Activated T-helper 1 cell treated with anti-CD3 and anti-CD28 coated beads, Interleukin-12 subunit alpha, Interleukin-12 subunit beta, Interleukin-2, Interleukin-4 antibody, amounts not matched to agents 30 ng/mL and 10 ng/mL and 1 ng/mL, durations not matched to agents 14 hours and 24 hours and 36 hours (primary cell): ENCODE measurements around the gene INPP5A. TPM values are rescaled to one million over a fixed set of nuclear protein-coding genes. Genes with fewer than 3 reads are reported as not detected.
A peak's percentile ranks its signal among the peaks of the same experiment; 100 is the strongest.

Experiments used
- DNase-seq: peaks from one replicate; pipeline ENCODE4 v3.0.0; 2021; ENCODE audit warnings: low spot score
- H3K27ac Mint-ChIP-seq: one replicate; pipeline ENCODE4 v1.8.0; 2021; ENCODE audit warnings: mild to moderate bottlenecking, mixed read lengths
- H3K27me3 Mint-ChIP-seq: one replicate; pipeline ENCODE4 v1.8.0; 2022; ENCODE audit warnings: mild to moderate bottlenecking, moderate library complexity, mixed read lengths; ENCODE audit not compliant: insufficient read depth
- H3K36me3 Mint-ChIP-seq: one replicate; pipeline ENCODE4 v1.8.0; 2021; ENCODE audit warnings: low read depth, mixed read lengths
- H3K4me1 Mint-ChIP-seq: one replicate; pipeline ENCODE4 v1.8.0; 2021; ENCODE audit warnings: low read depth, mixed read lengths
- H3K4me3 Mint-ChIP-seq: one replicate; pipeline ENCODE4 v1.8.0; 2021; ENCODE audit warnings: mild to moderate bottlenecking, moderate library complexity, mixed read lengths
- H3K9me3 Mint-ChIP-seq: one replicate; pipeline ENCODE4 v1.8.0; 2021; ENCODE audit warnings: mixed read lengths
- intact Hi-C: fragments of 100-400 bp; cut with micrococcal nuclease; formaldehyde crosslinking; loops from one replicate; pipeline ENCODE4 v1.15.1; 2024
- total RNA-seq: library from RNA; stranded (reverse); gene quantifications from 2 replicates; pipeline ENCODE4 v1.2.3, GENCODE V29; 2022

The INPP5A gene
- total RNA-seq, 1 donor from 2014 or later = 13.4 TPM

- no peak for DNase-seq
- H3K27ac Mint-ChIP-seq = no peak overlapping the region
- no peaks in the 10 kb centered on the region for H3K4me1 Mint-ChIP-seq
- H3K36me3 Mint-ChIP-seq = no peaks in the 10 kb centered on the region
- no peaks in the 10 kb centered on the region for H3K9me3 Mint-ChIP-seq
- H3K4me3 Mint-ChIP-seq = no peak overlapping the region
- intact Hi-C loops = no loop called here
- H3K27me3 Mint-ChIP-seq = no peaks in the 10 kb centered on the region
Observed at GRCh38 chr10:132648072-132648850, 110.7 kb downstream of the INPP5A start.

- no peaks in the 10 kb centered on the region for H3K27me3 Mint-ChIP-seq
- no peak for DNase-seq
- no peak overlapping the region for H3K4me3 Mint-ChIP-seq
- no peaks in the 10 kb centered on the region for H3K9me3 Mint-ChIP-seq
- no peaks in the 10 kb centered on the region for H3K4me1 Mint-ChIP-seq
- intact Hi-C loops = no loop called here
- peak overlapping the region; percentile 19 for H3K27ac Mint-ChIP-seq
- no peaks in the 10 kb centered on the region for H3K36me3 Mint-ChIP-seq
Observed at GRCh38 chr10:132648851-132649528, 111.4 kb downstream of the INPP5A start.

- Mint-ChIP-seq H3K9me3 (no peaks in the 10 kb centered on the region), H3K27me3 (no peaks in the 10 kb centered on the region), H3K27ac (no peak overlapping the region), H3K36me3 (peaks cover 1% of the 10 kb centered on the region), H3K4me1 (no peaks in the 10 kb centered on the region), H3K4me3 (no peak overlapping the region)
- DNase-seq = no peak
- intact Hi-C loops = loop anchor here (10.0 kb wide), 1 partner anchor 145 kb away; no protein-coding TSS in a partner anchor
Observed at GRCh38 chr10:132649651-132650360, 112.2 kb downstream of the INPP5A start.

GRCh38 chr10:132650611-132651250, 113.1 kb downstream of the INPP5A start:
- Mint-ChIP-seq H3K27ac (no peak overlapping the region), H3K4me1 (no peaks in the 10 kb centered on the region), H3K27me3 (no peaks in the 10 kb centered on the region), H3K4me3 (no peak overlapping the region), H3K9me3 (no peaks in the 10 kb centered on the region), H3K36me3 (peaks cover 1% of the 10 kb centered on the region)
- DNase-seq = no peak
- intact Hi-C loops = loop anchor here (10.0 kb wide), 1 partner anchor 144 kb away; no protein-coding TSS in a partner anchor

- no peak overlapping the region for H3K27ac Mint-ChIP-seq
- H3K36me3 Mint-ChIP-seq = peaks cover 1% of the 10 kb centered on the region
- H3K27me3 Mint-ChIP-seq = no peaks in the 10 kb centered on the region
- DNase-seq = no peak
- no peak overlapping the region for H3K4me3 Mint-ChIP-seq
- no peaks in the 10 kb centered on the region for H3K4me1 Mint-ChIP-seq
- intact Hi-C loops = loop anchor here (10.0 kb wide), 1 partner anchor 143 kb away; no protein-coding TSS in a partner anchor
- no peaks in the 10 kb centered on the region for H3K9me3 Mint-ChIP-seq
Observed at GRCh38 chr10:132651511-132652029, 114.0 kb downstream of the INPP5A start.

GRCh38 chr10:132652446-132652845, 114.9 kb downstream of the INPP5A start:
- intact Hi-C loops = loop anchor here (10.0 kb wide), 1 partner anchor 142 kb away; no protein-coding TSS in a partner anchor
- Mint-ChIP-seq H3K27ac (no peak overlapping the region), H3K27me3 (no peaks in the 10 kb centered on the region), H3K36me3 (peaks cover 1% of the 10 kb centered on the region), H3K4me3 (no peak overlapping the region), H3K4me1 (no peaks in the 10 kb centered on the region), H3K9me3 (no peaks in the 10 kb centered on the region)
- no peak for DNase-seq

- intact Hi-C loops = loop anchor here (10.0 kb wide), 1 partner anchor 142 kb away; no protein-coding TSS in a partner anchor
- no peak overlapping the region for H3K27ac Mint-ChIP-seq
Observed at GRCh38 chr10:132652936-132653590, 115.5 kb downstream of the INPP5A start.

GRCh38 chr10:132653721-132654120, 116.1 kb downstream of the INPP5A start:
- Mint-ChIP-seq H3K27me3 (no peaks in the 10 kb centered on the region), H3K4me1 (no peaks in the 10 kb centered on the region), H3K4me3 (no peak overlapping the region), H3K27ac (no peak overlapping the region), H3K36me3 (peaks cover 1% of the 10 kb centered on the region), H3K9me3 (no peaks in the 10 kb centered on the region)
- no peak for DNase-seq
- intact Hi-C loops = loop anchor here (10.0 kb wide), 1 partner anchor 141 kb away; no protein-coding TSS in a partner anchor

More at GRCh38 chr10:132652936-132653590, 115.5 kb downstream of the INPP5A start:
- no peaks in the 10 kb centered on the region for H3K9me3 Mint-ChIP-seq
- DNase-seq = no peak
- H3K4me1 Mint-ChIP-seq = no peaks in the 10 kb centered on the region
- H3K4me3 Mint-ChIP-seq = no peak overlapping the region
- H3K36me3 Mint-ChIP-seq = peaks cover 1% of the 10 kb centered on the region
- no peaks in the 10 kb centered on the region for H3K27me3 Mint-ChIP-seq

- Mint-ChIP-seq H3K36me3 (peaks cover 1% of the 10 kb centered on the region), H3K9me3 (no peaks in the 10 kb centered on the region), H3K4me3 (no peak overlapping the region), H3K27me3 (no peaks in the 10 kb centered on the region), H3K4me1 (no peaks in the 10 kb centered on the region), H3K27ac (no peak overlapping the region)
- intact Hi-C loops = loop anchor here (10.0 kb wide), 1 partner anchor 141 kb away; no protein-coding TSS in a partner anchor
- DNase-seq = no peak
Observed at GRCh38 chr10:132654121-132654571, 116.6 kb downstream of the INPP5A start.

- H3K9me3 Mint-ChIP-seq = no peaks in the 10 kb centered on the region
- H3K27me3 Mint-ChIP-seq = no peaks in the 10 kb centered on the region
- peaks cover 1% of the 10 kb centered on the region for H3K36me3 Mint-ChIP-seq
- intact Hi-C loops = loop anchor here (10.0 kb wide), 1 partner anchor 140 kb away; no protein-coding TSS in a partner anchor
- no peaks in the 10 kb centered on the region for H3K4me1 Mint-ChIP-seq
- no peak for DNase-seq
- no peak overlapping the region for H3K4me3 Mint-ChIP-seq
- H3K27ac Mint-ChIP-seq = no peak overlapping the region
Observed at GRCh38 chr10:132654708-132655661, 117.4 kb downstream of the INPP5A start.

GRCh38 chr10:132655735-132656134, 118.1 kb downstream of the INPP5A start:
- intact Hi-C loops = loop anchor here (10.0 kb wide), 1 partner anchor 139 kb away; no protein-coding TSS in a partner anchor
- H3K27ac Mint-ChIP-seq = no peak overlapping the region

More at GRCh38 chr10:132655735-132656134, 118.1 kb downstream of the INPP5A start:
- H3K27me3 Mint-ChIP-seq = no peaks in the 10 kb centered on the region
- H3K4me1 Mint-ChIP-seq = no peaks in the 10 kb centered on the region
- peaks cover 6% of the 10 kb centered on the region for H3K36me3 Mint-ChIP-seq
- no peak for DNase-seq
- H3K9me3 Mint-ChIP-seq = no peaks in the 10 kb centered on the region
- no peak overlapping the region for H3K4me3 Mint-ChIP-seq
